GM18519 (cell line): ENCODE results near the gene MNAT1.
A peak's percentile ranks its signal among the peaks of the same experiment; 100 is the strongest.
"Not testable (repeated sequence)": the region's sequence is repeated elsewhere in the genome, so short reads cannot be mapped to it uniquely, and the experiment has no call there.

Experiments
- ATAC-seq: cut with Tn5 transposase; IDR thresholded peaks from one replicate; pipeline ENCODE4 v1.9.1; 2021; ENCODE audit warnings: mild to moderate bottlenecking, moderate library complexity; ENCODE audit not compliant: unreplicated experiment, low FRiP score

The MNAT1 gene

GRCh38 chr14:60867503-60868172, 133.1 kb downstream of the MNAT1 start:
- ATAC-seq = no peak

DNA sequence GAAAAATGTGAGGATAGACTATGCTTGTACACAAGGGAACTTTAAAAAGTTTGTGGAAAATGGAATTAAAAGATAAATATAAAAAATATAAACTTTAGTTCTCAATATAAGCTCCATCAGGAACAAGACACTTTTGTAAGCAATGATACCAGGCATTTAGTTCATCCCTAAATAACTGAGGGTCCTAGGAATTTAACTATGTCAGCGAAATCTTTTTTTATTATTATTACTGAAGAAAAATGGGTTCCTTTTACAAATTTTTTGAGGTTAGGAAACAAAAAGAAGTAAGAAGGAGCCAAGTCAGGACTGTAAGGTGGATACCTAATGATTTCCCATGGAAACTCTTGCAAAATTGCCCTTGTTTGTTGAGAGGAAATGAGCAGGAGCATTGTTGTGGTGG, 143.6 kb downstream of the MNAT1 start:
- ATAC-seq = no peak

DNA sequence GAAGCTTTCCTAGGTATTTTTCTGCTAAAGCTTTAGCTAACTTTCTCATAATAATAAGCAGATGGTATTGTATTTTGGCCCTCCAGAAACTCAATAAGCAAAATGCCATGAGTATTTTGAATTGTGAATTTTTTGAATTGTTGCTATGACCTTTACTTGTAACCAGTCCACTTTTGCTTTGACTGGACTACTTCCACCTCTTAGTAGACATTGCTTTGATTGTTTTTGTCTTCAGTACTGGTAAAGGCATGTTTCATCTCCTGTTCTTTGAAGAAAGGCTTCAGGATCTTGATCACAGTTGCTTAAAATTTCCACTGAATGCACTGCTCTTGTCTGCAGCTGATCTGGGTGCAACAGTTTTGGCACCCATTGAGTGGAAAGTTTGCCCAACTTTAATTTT, 144.0 kb downstream of the MNAT1 start:
- ATAC-seq = no peak

- ATAC-seq = no peak
Measured at GRCh38 chr14:60882219-60882618, 147.7 kb downstream of the MNAT1 start.

GRCh38 chr14:60884134-60884533, 149.6 kb downstream of the MNAT1 start:
- ATAC-seq = no peak

GRCh38 chr14:60890636-60891035, 156.1 kb downstream of the MNAT1 start:
- not testable (repeated sequence) for ATAC-seq

- ATAC-seq = no peak
Measured at GRCh38 chr14:60893911-60894310, 159.3 kb downstream of the MNAT1 start.

GRCh38 chr14:60904381-60904780, 169.8 kb downstream of the MNAT1 start:
- ATAC-seq = no peak

DNA sequence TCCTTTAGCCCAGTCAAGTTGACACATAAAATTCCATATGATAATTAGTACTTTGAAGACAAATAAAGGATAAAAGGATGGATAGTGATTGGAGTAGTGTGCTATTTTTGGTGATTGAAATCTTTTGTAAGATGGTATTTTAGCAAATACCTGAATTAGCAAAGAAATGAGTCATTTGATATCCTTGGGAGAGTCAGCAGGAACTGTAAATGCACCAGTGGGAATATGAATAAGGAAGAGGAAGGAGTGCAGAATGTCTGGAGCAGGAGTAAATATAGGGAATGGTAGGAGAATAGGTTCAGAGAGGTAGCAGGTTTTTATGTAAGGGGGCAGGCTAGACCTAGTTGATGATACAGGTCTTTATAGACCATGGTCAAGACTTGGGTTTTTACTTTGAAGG, 171.4 kb downstream of the MNAT1 start:
- no peak for ATAC-seq

GRCh38 chr14:60915781-60916180, 181.2 kb downstream of the MNAT1 start:
- no peak for ATAC-seq

DNA sequence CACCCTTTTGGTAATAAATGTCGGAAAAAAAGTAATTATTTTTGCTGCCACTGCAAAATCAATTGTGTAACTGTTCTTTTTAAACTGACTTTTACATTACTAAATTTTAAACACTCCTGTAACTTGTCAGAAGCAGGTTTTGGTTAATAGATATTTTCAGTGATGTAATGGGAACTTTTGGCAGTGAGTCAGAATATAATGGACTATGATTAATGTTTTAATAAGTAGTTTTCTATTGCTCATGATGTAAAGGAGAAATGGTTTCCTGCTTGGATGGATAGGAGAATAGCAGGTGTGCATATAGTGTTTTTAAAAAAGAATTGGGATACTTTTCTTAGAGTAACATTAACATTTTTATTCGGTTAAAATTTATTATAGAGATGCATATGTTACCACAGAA, 187.5 kb downstream of the MNAT1 start:
- ATAC-seq = no peak

DNA sequence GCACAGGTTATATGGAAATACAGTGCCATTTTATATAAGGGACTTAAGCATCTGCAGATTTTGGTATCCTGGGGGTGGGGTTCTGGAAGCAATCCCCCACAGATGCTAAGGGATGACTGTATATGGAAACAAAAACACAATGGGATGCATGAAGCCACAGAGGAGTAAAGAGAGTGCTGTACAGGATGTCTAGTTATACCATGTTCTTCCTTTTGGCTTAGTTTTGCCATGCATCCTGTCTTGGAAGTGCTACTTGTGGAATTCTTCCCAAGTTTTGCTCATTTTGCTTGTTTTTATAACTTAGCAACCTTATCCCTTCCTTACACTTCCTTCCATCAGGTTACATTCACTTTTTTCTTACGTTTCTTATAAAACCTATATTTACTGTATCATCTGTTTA, 190.7 kb downstream of the MNAT1 start:
- no peak for ATAC-seq

DNA sequence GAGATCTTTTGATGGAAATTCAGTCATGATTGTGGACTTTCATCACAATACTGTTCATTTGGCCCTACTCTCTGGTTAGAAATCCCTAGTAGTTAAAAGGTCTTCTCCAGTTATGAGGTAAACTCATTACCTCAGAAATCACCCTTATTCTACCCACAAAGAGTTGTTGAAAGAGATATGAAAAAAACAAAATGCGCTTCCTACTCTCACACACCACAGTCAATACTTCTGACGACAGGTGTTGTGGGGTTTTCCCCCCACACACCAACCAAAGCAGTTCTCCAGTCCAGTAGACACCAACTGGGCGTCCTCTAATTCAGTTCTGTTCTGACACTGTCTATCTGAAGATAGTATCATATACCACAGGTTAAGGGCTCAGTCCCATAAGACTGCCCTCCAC, 191.4 kb downstream of the MNAT1 start:
- ATAC-seq = peak; percentile 95

DNA sequence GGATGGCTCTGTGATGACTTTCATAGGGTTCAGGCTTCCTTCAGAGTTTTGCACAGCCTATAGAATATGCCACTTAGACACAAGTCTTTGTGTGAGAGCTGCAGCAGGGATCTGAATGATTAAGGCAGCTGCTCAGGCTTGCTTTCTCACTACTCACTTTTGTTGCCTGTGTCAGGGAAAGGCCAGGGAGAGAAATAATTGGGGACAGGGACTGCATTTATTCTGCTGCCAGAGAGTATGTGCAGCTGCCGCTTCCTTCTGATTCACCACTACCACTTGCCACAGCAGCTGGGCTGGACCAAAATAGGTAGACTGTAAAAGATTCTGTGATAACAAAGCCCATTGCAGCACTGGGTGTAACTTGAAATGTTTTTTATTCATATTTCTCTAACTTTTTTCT, 196.7 kb downstream of the MNAT1 start:
- no peak for ATAC-seq

DNA sequence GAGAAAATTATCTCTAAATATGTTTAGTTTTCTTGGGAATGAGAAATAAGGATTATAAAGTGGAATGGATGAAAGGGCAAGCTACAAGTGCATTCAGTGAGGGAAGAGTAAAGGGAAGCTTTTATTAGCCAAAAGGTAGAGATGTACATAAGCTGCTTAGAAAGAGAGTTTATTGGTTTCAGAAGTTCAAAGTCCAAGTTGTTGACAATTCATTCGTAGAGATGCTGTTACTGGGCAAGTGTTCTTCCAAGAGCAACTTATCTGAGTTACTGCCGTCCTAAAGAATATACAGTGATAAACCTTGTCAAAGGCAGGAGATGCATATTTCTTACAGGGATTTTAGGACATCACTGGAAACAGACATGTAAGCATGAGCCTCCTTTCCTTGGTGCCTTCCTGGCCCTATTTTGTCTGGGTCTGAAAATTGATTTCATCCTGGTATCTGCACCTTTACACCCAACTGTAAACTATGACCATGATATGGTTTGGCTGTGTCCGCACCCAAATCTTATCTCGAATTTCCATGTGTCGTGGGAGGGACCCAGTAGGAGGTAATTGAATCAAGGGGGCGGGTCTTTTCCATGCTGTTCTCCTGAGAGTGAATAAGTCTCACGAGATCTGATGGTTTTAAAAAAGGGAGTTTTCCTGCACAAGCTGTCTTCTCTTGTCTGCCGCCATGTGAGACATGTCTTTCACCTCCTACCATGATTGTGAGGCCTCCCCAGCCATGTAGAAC, 199.5 kb downstream of the MNAT1 start:
- no peak for ATAC-seq

GRCh38 chr14:60935319-60935718, 200.8 kb downstream of the MNAT1 start:
- ATAC-seq = no peak

- ATAC-seq = no peak
Measured at GRCh38 chr14:60943637-60944032, 209.1 kb downstream of the MNAT1 start.

- no peak for ATAC-seq
Measured at GRCh38 chr14:60944204-60944603, 209.6 kb downstream of the MNAT1 start.

DNA sequence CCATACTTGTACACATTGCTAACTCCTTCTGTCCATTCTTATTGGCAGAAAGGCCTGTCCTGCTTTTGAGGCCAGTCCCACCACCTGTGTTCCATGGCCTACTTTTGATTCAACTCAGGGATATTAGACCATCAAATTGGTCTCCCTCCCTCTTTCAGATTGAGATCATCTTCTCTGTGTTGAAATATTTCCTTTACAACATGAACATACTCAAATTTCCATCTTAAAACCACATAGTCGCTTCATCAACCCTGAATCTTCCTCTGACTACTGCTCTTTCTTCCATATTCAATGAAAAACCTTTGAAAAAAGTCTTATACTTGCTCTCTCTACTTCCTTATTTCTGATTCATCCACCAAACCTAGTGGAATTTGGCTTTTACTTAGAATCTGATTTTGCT, 211.4 kb downstream of the MNAT1 start:
- no peak for ATAC-seq

DNA sequence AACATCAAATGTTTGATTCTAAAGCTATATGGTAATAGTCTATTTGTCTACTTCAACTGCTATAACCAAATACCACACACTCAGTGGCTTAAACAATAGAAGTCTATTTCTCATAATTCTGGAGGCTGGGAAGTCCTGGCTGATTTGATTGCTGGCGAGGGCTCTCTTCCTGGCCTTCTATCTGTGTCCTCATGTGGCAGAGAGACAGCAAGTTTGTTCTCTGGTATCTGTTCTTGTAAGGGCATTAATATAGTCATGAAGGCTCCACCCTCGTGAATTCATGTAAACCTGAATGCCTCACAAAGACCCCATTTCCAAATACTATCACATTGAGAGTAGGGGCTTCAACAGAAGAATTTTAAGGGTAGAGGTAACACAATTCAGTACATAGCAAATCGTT, 212.2 kb downstream of the MNAT1 start:
- ATAC-seq = no peak

GRCh38 chr14:60951776-60952435, 217.3 kb downstream of the MNAT1 start:
- no peak for ATAC-seq

DNA sequence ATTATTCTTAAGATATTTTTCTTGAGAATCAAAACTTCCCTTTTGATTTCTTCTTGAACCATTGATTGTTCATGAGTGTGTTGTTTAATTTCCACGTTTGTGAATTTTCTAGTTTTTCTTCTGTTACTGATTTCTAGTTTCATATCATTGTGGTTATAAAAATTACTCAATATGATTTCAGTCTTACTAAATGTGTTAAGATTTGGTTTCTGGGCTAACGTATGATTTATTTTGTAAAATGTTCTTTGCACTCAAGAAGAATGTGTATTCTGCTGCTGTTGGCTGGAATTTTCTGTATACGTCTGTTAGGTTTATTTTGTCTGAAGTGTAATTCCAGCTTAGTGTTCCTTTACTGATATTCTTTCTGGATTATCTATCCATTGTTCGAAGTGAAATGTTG, 221.6 kb downstream of the MNAT1 start:
- no peak for ATAC-seq
